Measurements from ENCODE around the gene BCL2L1.

Gene BCL2L1

DNA sequence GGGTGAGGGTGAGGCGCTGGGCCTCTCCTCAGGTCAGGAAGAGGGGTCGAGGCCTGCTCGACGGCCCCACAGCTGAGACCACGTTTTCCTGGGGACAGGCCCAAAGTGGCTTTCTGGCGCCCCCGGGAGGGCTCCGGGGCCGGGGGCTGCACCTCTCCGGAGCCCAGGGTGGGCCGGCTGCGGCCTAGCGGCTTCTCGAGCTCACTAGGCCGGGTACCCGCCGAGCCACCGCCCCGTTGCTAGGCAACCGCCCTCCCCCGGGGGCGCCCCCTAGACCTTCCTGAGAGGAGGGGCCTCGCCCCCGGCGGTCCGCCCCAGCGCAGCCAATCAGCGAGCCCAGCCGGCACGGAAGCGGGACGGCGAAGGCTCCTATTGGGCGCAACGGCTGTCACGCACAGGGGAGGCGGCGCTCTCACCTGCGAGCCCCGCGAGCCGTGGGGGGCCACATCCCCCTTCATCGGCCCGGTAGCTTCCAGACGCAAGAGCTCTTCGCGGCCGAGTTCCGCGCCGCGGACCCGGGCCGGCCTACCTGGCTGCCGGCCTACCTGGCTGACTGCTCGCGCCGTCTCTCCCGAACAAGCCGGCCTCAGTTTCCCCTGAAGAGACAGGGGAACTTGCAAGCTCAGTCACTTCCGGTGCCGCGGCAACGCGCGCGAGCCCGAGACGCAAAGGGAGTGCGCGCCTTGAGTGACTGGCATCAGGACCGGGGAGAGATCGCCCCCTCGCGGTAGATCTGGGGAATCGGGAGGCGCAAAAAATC is 831 bp upstream of the BCL2L1 start:
- DNase-seq = peak; percentile 85

DNA sequence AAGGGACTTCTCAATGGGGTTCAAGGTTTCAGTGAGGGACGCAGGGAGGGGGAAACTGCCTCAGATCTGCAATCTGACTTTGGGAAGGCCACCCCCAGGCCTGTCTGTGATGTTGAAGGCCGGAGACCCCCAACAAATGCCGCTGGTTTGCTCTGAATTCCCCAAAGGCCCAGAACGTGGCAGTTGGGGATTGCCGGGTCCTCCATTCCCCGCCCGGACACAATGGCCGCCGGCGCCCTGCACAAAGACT is 326 bp upstream of the BCL2L1 start:
- no peak for DNase-seq

DNA sequence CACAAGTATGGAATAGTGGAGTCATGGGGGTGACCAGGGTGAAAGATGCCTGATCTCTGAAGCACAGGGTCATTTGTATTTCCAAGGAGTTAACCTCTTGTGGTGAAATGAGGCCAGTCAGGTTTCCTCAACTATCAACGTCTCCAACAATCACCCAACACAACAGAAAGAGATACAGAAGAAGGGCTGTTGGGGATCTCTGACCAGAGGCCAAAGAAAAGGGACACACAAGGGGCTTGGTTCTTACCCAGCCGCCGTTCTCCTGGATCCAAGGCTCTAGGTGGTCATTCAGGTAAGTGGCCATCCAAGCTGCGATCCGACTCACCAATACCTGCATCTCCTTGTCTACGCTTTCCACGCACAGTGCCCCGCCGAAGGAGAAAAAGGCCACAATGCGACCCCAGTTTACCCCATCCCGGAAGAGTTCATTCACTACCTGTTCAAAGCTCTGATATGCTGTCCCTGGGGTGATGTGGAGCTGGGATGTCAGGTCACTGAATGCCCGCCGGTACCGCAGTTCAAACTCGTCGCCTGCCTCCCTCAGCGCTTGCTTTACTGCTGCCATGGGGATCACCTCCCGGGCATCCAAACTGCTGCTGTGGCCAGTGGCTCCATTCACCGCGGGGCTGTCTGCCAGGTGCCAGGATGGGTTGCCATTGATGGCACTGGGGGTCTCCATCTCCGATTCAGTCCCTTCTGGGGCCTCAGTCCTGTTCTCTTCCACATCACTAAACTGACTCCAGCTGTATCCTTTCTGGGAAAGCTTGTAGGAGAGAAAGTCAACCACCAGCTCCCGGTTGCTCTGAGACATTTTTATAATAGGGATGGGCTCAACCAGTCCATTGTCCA is 1.0 kb downstream of the BCL2L1 start:
- no peak for DNase-seq

DNA sequence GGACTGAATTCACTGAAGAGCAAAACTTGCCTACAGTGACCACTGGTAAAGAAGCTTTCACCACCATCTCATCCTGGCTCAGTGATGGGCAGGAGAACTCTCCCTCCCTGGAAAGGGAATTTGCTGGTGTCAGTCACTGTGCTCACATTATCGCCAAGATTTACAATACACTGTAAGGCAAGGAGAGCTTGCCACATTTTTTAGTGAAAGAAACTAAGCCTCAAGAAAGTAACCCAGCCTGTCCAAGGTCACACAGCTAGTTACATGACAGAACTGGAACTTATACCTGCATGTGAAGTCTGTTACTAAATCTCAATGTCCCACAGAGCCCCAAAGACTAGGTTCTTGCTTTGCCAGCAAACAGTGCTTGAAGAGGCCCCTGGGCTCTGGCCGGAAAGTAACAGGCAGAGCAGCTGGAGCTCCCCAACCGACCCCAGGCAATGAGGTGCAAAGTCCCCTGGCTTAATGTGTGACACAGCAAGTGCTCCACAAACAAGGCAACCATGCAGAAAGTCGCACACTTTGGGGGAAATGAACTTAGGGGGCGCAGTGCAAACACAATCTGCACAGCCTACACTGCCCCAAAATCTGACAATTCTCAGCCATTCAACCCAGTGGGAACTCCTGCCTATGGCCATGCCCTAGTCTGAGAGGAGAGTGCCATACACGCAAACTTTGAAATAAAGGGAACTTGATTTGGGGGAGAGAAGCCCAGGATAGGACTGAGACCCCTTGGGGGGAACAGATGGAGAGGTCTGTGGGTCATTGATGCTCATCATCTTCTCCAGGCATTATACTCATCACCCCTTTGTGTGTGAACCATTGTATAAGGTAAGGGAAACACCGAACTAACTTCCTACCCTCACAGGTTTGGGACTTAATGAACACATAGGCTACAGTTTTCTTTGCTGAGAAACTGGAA is 1.9 kb downstream of the BCL2L1 start:
- no peak for DNase-seq

DNA sequence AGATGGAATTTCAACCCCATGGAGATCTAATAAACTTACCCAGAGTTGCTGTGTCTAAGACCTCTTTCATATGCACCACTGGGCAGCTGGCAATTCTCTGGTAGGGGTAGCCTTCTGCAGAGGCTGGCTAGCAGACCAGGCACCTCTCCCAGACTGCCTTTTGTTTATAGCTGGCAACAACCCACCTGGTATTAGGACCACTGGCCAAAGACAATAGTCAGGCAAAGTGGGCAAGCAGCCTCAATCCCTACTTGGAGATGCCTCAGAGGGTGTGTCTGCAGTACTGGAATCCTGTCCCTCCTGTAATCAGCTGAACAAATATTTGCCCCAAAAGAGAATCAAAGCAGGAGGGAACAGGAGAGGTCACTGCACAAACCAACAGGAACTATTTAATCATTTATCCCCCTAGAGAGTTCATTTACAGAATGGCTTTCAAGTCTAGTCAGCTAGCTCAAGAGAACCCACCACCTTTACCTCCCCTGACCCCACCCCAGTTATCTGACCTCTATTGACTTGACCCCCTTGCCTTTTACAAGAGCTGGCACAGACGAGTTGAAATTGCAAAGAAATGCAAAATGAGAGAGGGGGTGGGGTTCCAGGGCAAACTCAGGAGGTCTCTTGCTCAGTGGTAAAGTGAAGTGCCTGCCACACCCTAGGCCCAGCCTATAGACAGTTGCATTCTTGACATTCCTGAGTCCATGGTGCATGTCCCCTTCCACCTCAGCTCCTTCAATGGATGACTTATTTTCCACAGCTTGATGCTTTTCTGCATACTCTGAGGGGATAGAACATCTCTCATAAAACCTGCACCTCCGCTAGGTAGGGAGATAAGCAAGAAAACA is 2.8 kb downstream of the BCL2L1 start:
- no peak for DNase-seq

DNA sequence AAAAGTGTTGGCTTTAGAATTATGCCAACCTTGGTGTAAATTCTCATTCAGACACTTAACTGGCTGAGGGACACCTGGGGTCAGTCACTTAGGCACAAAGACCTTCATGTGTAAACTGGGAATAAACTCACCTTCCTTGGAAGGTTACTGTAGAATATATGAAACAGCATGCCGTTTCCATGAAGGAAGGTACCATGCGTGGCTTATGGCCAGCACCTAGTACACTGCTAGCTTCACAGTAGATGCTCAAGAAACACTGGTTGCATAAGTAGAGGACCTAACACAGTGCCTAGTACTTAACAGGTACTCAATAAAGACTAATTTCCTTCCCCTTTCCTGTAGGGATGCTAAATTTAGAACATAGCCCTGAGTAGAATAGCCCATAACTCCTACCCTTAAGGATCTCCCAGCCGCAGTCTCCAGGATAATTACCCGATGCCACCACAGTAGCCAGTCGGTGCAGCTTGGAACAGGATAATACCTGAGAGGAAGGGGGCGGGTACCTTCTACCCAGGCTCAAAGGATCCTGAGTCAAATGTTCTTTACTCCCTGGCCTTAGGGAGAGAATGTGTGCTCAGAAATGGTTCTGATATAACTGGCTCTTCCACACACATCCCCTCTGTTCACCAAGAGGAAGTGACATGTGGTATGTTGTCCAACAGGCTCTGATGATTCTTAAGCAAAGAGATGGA is 3.6 kb downstream of the BCL2L1 start:
- DNase-seq = no peak

DNA sequence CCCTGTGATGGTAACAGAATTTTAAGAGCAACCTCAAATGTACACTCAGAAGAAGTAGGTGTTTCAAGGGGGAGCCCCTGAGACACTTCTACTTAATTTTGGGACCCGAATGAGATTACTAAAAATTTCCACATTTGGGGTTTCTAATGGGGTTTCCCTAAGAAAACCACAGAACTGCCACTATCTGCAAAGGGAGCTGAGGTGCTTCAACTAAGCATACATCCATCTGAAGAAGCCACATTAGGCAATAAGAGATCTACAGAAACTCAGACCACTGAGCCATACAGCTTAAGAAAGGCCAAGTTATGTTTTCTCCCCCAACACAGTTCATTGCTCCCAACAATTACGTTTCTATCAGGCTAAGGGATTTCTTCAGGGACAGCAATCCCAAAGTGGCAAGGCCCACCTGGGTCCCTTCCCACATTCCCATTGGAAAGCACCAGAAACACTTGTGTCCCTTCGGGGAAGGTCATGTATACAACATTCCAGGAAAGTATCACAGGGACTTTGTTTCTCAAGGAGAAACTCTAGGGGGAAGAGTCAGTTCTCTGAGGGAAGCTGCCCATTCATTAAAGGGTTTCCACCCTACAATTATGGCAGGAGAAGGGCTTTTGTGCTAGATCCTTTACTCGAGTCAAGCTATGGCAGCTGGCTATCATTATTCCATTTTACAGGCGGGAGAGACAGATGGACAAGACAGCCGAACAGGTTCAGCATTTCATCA is 5.0 kb downstream of the BCL2L1 start:
- DNase-seq = no peak

DNA sequence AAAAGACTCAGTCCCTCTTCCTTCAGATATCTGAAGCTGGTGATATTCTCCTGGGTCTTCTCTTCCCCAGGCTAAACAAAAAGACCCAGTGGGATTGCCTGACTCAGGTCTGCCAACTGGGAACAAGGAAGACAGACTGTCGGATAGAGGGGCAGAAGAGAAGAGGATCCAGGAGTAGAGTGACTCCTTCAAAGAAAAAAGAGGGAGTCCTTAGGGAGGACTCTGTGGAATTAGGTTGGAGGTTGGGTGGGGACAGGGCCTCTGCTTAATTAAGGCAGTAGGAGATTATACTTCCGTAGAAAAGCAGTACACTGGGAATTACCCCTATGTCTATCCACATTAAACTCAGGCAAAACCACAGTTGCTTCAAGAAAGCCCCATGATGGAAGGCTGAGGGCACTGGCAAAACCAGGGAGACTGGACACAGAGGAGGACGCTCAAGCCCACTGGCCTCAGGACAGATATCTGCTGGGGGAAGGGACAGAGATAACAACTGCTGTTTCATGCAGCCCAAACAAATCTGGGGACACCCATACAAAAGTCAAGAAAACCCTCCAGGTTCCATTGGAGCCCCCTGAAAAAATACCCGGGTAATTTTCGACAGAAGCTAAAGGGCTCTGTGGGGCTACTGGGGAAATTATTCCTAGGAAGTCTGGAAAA is 5.7 kb downstream of the BCL2L1 start:
- no peak for DNase-seq

DNA sequence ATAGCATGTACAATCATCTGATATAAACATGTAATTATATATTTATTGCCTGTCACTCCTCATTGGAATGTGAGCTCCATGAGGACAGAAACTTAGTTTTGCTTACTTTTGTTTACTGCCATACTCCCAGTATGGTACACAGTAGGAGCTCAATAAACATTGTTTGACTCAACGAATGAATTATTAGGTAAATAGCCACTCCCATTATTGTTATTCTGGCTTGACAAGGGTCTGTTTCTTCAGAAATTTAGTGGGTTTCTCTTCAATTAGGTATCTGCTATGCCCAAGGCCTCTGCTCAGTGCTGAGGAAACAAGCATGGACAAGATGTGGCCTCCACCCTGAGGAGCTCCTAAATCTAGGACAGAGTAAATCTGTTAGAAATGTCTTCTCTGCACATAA is 6.3 kb downstream of the BCL2L1 start:
- DNase-seq = no peak

DNA sequence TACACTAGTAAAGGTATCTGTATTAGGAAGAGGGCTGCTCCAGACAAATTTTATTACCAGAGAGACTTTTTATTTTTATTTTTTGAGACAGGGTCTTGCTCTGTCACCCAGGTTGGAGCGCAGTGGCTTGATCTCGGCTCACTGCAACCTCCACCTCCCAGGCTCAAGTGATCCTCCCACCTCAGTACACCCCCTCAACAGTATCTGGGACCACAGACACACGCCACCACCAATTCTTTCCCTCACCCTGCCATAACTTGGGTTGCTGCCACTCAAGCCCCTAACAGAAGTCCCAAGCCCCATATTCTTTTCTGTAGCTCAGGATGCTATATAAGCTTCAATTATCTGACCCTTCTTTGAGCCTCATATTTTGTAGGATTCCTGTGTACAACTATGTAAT is 6.9 kb downstream of the BCL2L1 start:
- no peak for DNase-seq

DNA sequence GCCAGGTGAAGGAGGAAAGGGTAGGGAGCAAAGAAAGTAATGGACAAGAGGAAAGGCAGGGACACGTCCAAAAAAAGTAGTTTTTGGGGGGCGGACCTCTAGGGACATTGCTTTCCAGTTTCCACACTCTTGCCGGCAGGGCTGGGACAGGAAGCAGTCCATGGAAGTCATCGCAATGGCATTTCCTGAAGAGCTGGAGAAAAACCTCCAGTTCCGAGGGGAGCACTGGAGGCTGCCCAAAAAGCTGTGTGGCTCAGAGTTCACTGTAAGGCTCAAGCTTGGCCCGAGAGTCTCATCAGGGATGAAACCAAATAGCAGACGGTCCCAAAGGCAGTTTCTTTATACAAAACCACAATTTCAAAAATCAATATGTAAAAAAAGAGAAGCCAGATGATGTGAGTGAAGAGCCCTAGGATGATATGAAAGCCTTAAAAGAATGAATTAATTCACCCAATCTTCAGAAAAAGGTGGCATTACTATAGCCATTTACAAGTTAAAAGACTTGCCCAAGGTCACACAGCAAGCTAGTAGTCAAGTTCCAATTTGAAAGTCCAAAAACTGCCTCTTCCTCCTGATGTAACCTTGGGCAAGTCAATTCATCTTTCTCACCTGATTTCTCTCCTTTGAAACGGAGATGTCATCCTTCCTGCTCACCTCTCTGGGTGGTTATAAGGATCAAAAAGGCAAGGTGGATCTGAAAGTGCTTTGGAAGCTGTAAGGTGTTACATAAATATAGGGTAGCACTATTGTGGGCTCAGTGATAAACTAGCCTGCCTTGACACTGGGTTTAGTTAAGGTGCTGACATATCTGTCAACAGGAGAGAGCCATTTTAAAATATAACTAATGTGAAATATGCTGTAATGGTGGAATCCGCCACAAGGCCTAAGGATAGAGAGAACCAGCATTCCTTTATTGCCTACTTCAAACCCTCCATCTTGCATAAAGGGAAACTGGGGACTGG is 9.1 kb downstream of the BCL2L1 start:
- DNase-seq = no peak

DNA sequence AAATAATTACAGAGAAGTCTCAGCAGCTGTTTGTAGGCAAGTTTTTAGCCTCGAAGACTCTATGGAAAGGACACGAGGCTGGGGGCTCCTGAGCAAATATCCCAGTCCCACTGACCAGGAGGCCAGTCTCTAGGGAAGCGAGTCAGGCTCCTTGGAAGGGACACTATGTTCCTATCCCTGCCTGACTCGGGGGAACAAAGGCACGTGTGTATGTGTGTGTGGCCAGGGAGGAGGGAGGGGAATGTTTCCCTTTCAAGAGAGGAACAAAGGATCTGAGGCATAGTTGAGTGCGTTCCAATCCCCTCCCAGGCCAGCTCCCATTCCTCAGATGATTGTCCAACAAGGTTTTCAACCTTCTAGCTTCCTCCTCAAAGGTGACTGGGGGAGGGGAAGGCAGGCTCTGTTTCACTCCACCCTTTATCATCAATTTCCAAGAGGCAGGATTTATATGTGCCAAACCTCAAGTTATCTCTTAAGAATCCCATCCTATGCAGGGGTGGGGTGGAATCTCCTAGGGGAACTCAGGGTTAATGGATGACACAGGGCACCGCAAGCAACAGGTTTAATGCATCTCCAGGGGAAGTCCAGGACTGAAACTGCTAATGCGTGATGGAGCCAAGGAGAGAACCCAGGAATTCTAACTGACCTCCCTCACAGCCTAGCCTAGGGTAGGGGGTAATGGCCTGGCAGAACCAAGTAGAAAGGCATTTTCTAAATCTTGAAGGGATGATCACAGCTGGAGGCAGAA is 9.9 kb downstream of the BCL2L1 start:
- DNase-seq = no peak

DNA sequence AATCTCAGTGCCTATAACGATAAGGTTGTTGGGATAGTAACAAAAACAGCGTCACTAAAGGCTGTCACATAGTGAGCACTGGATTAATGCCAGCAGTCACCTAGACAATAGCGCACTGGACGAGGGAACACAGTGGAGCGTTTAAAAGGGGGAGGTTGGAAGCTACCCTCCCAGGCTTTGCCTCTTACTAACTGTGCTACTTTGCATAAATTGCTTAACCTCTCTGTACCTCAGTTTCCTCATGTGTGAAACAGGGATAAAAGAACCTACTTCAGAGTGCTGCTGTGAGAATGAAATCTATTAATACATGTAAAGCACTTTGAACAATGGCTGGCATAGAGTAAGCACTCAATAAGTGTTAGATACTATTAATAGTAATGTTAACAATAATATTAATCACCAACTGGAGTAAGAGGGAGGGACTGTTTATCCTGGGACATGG is 10.5 kb downstream of the BCL2L1 start:
- DNase-seq = no peak

DNA sequence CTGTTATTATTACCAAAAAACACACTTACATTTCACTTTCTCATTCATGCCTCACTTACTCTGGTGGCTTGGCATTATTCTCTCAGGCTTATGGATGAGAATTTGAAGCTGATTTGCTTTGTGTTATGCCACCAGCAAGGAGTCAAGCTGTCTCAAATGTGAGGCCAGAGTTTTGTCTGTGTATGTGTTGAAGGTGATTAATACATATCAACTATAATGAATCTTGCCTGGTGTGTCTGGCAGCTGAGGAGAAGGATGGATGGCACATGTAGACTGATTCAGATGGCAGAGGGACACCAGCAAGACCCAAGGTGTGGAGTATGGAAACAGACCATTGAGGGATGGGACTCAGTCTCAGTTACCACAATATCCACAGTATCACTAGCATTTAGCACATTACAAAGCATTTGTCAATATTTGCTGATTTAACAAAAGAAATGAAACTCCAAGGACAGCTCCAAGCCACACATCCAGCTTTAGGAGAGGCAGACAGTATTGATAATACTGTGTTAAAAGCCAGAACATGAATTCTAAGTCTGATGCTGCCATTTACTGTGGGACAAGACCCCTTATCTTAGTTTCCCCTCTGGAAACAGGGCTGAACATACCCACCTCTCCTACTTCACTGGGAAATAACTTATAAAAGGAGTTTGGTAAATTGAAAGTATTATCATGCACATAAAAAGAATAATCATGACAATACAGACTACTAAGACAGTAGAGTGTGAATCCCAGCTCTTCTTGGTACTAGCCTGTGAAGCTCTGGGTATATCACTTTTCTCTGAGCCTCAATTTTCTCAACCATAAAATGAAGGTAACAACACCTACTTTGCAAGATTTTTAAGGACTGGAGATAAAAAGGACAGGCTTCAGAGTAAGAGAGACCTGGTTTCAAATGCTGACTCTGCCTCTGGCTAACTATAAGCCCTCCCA is 11.2 kb downstream of the BCL2L1 start:
- DNase-seq = no peak

DNA sequence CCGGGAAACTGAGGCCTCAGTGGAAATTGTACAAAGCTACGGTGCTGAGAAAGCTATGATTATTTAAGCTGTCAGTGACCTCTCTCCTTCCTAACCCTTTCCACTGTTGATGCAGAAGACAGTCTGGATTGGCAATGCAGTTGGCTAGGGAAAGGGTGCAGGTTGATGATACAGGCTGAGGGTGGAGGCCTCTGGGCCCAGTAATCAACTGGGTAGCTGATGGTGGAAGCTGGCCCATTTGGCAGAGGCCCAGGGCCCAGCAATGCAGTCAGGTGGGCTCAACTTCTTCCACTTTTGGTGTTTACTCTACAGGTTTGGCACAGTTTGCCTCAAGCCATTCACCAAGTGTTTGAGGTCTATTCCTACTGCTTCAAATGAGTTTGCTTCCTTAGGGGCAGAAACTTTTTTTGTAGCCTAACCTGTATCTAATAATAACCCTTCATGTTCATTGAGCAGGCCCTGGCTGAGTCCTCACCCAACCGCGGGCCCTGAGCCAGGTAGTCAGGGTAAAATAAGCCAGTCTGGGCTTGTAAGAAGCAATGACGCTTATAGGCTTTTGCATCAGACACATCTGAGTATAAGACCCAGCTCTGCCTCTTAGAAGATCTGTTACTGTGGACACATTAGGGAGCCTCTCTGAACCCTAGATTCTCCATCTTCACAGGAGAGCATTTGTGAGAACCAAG is 12.1 kb downstream of the BCL2L1 start:
- DNase-seq = no peak

DNA sequence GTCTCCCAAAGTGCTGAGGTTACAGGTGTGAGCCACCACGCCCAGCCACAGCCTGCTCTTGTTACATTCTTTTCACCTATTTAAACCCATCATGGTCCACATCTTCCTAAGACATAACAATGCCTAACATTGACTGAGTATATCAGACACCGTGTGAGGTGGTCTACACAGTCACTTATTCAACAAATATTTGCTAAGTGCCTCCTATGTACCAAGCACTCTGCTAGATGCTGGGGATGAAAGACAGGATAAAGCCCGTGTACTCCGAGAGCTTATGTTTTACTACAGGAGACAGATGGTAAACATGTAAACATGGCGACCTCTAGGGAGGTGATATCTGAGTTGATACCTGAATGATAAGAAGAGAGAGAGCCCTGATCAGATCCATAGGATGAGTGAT is 12.7 kb downstream of the BCL2L1 start:
- DNase-seq = no peak
